Activated T-cell treated with anti-CD3 and anti-CD28 coated beads, Interleukin-2, amount 50 U/mL, for 72 hours (primary cell): Measurements from ENCODE around the gene AMTN. TPM values are rescaled to one million over a fixed set of nuclear protein-coding genes. Genes with fewer than 3 reads are reported as not detected.
A peak's percentile ranks its signal among the peaks of the same experiment; 100 is the strongest.
"Not testable (repeated sequence)": the region's sequence is repeated elsewhere in the genome, so short reads cannot be mapped to it uniquely, and the experiment has no call there.

ENCODE experiments used
- ATAC-seq, 2 donors: fragments of 150-1000 bp; cut with Tn5 transposase; replicated peaks in 1 of 2; 2 replicates each; pipeline ENCODE4 v1.10.0; 2021; ENCODE audit warnings: moderate library complexity in 2 of 2, mild to moderate bottlenecking in 1 of 2
- DNase-seq, 2 donors: peaks; one replicate each; pipeline ENCODE4 v3.0.0; 2021 to 2022; ENCODE audit warnings: mixed read lengths in 1 of 2
- H3K27ac Mint-ChIP-seq: one replicate; pipeline ENCODE4 v1.8.0; 2022; ENCODE audit warnings: mild to moderate bottlenecking, moderate library complexity, mixed read lengths
- H3K27me3 Mint-ChIP-seq: one replicate; pipeline ENCODE4 v1.8.0; 2022; ENCODE audit warnings: low read depth, mixed read lengths
- H3K36me3 Mint-ChIP-seq, 2 donors: one replicate each; pipeline ENCODE4 v1.8.0; 2022; ENCODE audit warnings: mixed read lengths in 2 of 2, mild to moderate bottlenecking in 1 of 2; ENCODE audit not compliant: insufficient read depth in 2 of 2
- H3K4me1 Mint-ChIP-seq: one replicate; pipeline ENCODE4 v1.8.0; 2022; ENCODE audit warnings: low read depth, mixed read lengths
- H3K4me3 Mint-ChIP-seq, 2 donors: one replicate each; pipeline ENCODE4 v1.8.0; 2022; ENCODE audit warnings: mild to moderate bottlenecking in 2 of 2, mixed read lengths in 2 of 2, moderate library complexity in 2 of 2
- H3K9me3 Mint-ChIP-seq, 2 donors: one replicate each; pipeline ENCODE4 v1.8.0; 2022; ENCODE audit warnings: mixed read lengths in 2 of 2
- total RNA-seq, 2 donors: library from RNA; stranded (reverse); gene quantifications; one replicate each; pipeline ENCODE4 v1.2.3, GENCODE V29; 2022

AMTN gene
- not detected for total RNA-seq

GRCh38 chr4:70518269-70518668 lies at the start of gene AMTN:
AMTN (plus strand) TSS chr4:70518569; CDS start chr4:70518778, 209 bp downstream.
- DNase-seq = no peak
- Mint-ChIP-seq H3K27ac (no peak within 1 kb of the TSS), H3K36me3 (no peaks in the 10 kb centered on the region), H3K9me3 (no peaks in the 10 kb centered on the region), H3K27me3 (no peaks in the 10 kb centered on the region), H3K4me1 (no peaks in the 10 kb centered on the region), H3K4me3 (no peak within 1 kb of the TSS)
- ATAC-seq = no peak

- Mint-ChIP-seq H3K27me3 (peaks cover 6% of the 10 kb centered on the region), H3K27ac (no peak within 1 kb of the TSS), H3K36me3 (no peaks in the 10 kb centered on the region), H3K4me3 (no peak within 1 kb of the TSS), H3K9me3 (peaks cover 0 to 3% of the 10 kb centered on the region in 2 donors), H3K4me1 (no peaks in the 10 kb centered on the region)
- no peak for DNase-seq
- ATAC-seq = no peak
These were observed 46.5 kb upstream of the AMTN start, which contains the start of gene MUC7 for GRCh38 chr4:70471897-70472296. MUC7 (plus strand) TSS chr4:70472197; CDS start chr4:70474022, 1,825 bp downstream.

GRCh38 chr4:70473679-70474078 lies 44.7 kb upstream of the AMTN start:
- Mint-ChIP-seq H3K27me3 (peaks cover 6% of the 10 kb centered on the region), H3K27ac (no peak overlapping the region), H3K9me3 (peaks cover 0 to 3% of the 10 kb centered on the region in 2 donors), H3K36me3 (no peaks in the 10 kb centered on the region), H3K4me3 (no peak overlapping the region), H3K4me1 (no peaks in the 10 kb centered on the region)
- ATAC-seq (no peak), DNase-seq (no peak)

GRCh38 chr4:70488748-70489147 lies 29.6 kb upstream of the AMTN start:
- H3K36me3 Mint-ChIP-seq = no peaks in the 10 kb centered on the region
- no peaks in the 10 kb centered on the region for H3K9me3 Mint-ChIP-seq
- no peak for DNase-seq
- no peak for ATAC-seq
- H3K27me3 Mint-ChIP-seq = peaks cover 5% of the 10 kb centered on the region
- no peaks in the 10 kb centered on the region for H3K4me1 Mint-ChIP-seq
- no peak overlapping the region for H3K4me3 Mint-ChIP-seq
- no peak overlapping the region for H3K27ac Mint-ChIP-seq

- H3K4me3 Mint-ChIP-seq = no peak overlapping the region
- no peak for ATAC-seq
- no peak overlapping the region for H3K27ac Mint-ChIP-seq
These were observed 22.1 kb upstream of the AMTN start for GRCh38 chr4:70496231-70496630.

GRCh38 chr4:70501838-70502237 lies 16.5 kb upstream of the AMTN start:
- not testable (repeated sequence) for H3K9me3 Mint-ChIP-seq

More at GRCh38 chr4:70496231-70496630, 22.1 kb upstream of the AMTN start:
- DNase-seq = no peak
- H3K36me3 Mint-ChIP-seq = no peaks in the 10 kb centered on the region
- H3K27me3 Mint-ChIP-seq = peaks cover 14% of the 10 kb centered on the region
- H3K9me3 Mint-ChIP-seq = no peaks in the 10 kb centered on the region
- no peaks in the 10 kb centered on the region for H3K4me1 Mint-ChIP-seq

GRCh38 chr4:70504733-70505132 lies 13.6 kb upstream of the AMTN start:
- Mint-ChIP-seq H3K27me3 (no peaks in the 10 kb centered on the region), H3K36me3 (no peaks in the 10 kb centered on the region), H3K9me3 (no peaks in the 10 kb centered on the region), H3K4me3 (no peak overlapping the region), H3K4me1 (no peaks in the 10 kb centered on the region), H3K27ac (no peak overlapping the region)
- DNase-seq (no peak), ATAC-seq (no peak)

More at GRCh38 chr4:70501838-70502237, 16.5 kb upstream of the AMTN start:
- DNase-seq, H3K36me3 Mint-ChIP-seq, H3K27me3 Mint-ChIP-seq, ATAC-seq, H3K4me3 Mint-ChIP-seq, H3K27ac Mint-ChIP-seq, H3K4me1 Mint-ChIP-seq: not testable (repeated sequence)

- no peaks in the 10 kb centered on the region for H3K4me1 Mint-ChIP-seq
- no peaks in the 10 kb centered on the region for H3K36me3 Mint-ChIP-seq
- no peaks in the 10 kb centered on the region for H3K27me3 Mint-ChIP-seq
- H3K27ac Mint-ChIP-seq = no peak overlapping the region
- peak; percentile 39 to 44 for DNase-seq
- H3K9me3 Mint-ChIP-seq = no peaks in the 10 kb centered on the region
- ATAC-seq = peak in 1 of 2 donors; percentile 43
- H3K4me3 Mint-ChIP-seq = no peak overlapping the region
These were observed 13.1 kb upstream of the AMTN start for GRCh38 chr4:70505151-70505748.

GRCh38 chr4:70508801-70509200 lies 9.6 kb upstream of the AMTN start:
- no peak for ATAC-seq
- DNase-seq = no peak

GRCh38 chr4:70511365-70511764 lies 7.0 kb upstream of the AMTN start:
- no peak for DNase-seq
- H3K4me1 Mint-ChIP-seq = no peaks in the 10 kb centered on the region
- no peak for ATAC-seq
- no peak overlapping the region for H3K27ac Mint-ChIP-seq
- no peaks in the 10 kb centered on the region for H3K9me3 Mint-ChIP-seq
- H3K27me3 Mint-ChIP-seq = no peaks in the 10 kb centered on the region
- no peaks in the 10 kb centered on the region for H3K36me3 Mint-ChIP-seq
- no peak overlapping the region for H3K4me3 Mint-ChIP-seq

More at GRCh38 chr4:70508801-70509200, 9.6 kb upstream of the AMTN start:
- Mint-ChIP-seq H3K4me1 (no peaks in the 10 kb centered on the region), H3K27me3 (no peaks in the 10 kb centered on the region), H3K4me3 (no peak overlapping the region), H3K27ac (no peak overlapping the region), H3K36me3 (no peaks in the 10 kb centered on the region), H3K9me3 (no peaks in the 10 kb centered on the region)

- no peak overlapping the region for H3K27ac Mint-ChIP-seq
- DNase-seq (no peak), ATAC-seq (no peak)
- H3K36me3 Mint-ChIP-seq = no peaks in the 10 kb centered on the region
- H3K27me3 Mint-ChIP-seq = no peaks in the 10 kb centered on the region
- no peak overlapping the region for H3K4me3 Mint-ChIP-seq
- no peaks in the 10 kb centered on the region for H3K4me1 Mint-ChIP-seq
- H3K9me3 Mint-ChIP-seq = no peaks in the 10 kb centered on the region
These were observed 2.8 kb upstream of the AMTN start for GRCh38 chr4:70515367-70516250.

GRCh38 chr4:70518716-70519115 lies 347 bp downstream of the AMTN start:
- H3K4me1 Mint-ChIP-seq = no peaks in the 10 kb centered on the region
- no peaks in the 10 kb centered on the region for H3K36me3 Mint-ChIP-seq
- H3K4me3 Mint-ChIP-seq = no peak overlapping the region
- no peaks in the 10 kb centered on the region for H3K27me3 Mint-ChIP-seq
- DNase-seq = no peak
- ATAC-seq = no peak
- H3K27ac Mint-ChIP-seq = no peak overlapping the region
- no peaks in the 10 kb centered on the region for H3K9me3 Mint-ChIP-seq

GRCh38 chr4:70522626-70523025 lies 4.3 kb downstream of the AMTN start:
- Mint-ChIP-seq H3K27ac (no peak overlapping the region), H3K4me3 (no peak overlapping the region), H3K4me1 (no peaks in the 10 kb centered on the region), H3K9me3 (no peaks in the 10 kb centered on the region), H3K27me3 (no peaks in the 10 kb centered on the region), H3K36me3 (no peaks in the 10 kb centered on the region)
- no peak for ATAC-seq
- no peak for DNase-seq
